BJ (cell line): ENCODE data around the gene GPR87. TPM values are rescaled to one million over a fixed set of nuclear protein-coding genes. Genes with fewer than 3 reads are reported as not detected.

Source experiments
- CTCF ChIA-PET: fragments of 350-600 bp; formaldehyde crosslinking; extraction: SDS; loops from one replicate; lab custom pipeline; 2021; ENCODE audit warnings: antibody characterized with exemption, inconsistent platforms; lab: Yijun Ruan, JAX
- POLR2A ChIA-PET: fragments of 300-600 bp; sonication (Branson Sonifier 250); formaldehyde crosslinking; extraction: SDS; loops from one replicate; lab custom pipeline; 2021; ENCODE audit warnings: antibody characterized with exemption; lab: Charles Lee
- DNase-seq: peaks from one replicate; pipeline ENCODE4 v3.0.0-alpha.2; 2011; ENCODE audit warnings: low read depth
- H3K27me3 ChIP-seq: 2 replicates; pipeline ENCODE4 v1.6.0; 2011; ENCODE audit warnings: low read length; ENCODE audit not compliant: control insufficient read depth, insufficient read depth
- H3K36me3 ChIP-seq: 2 replicates; pipeline ENCODE4 v1.5.1; 2011; ENCODE audit warnings: low read length; ENCODE audit not compliant: control insufficient read depth, insufficient read depth
- H3K4me3 ChIP-seq: 2 replicates; pipeline ENCODE4 v1.5.1; 2011; ENCODE audit warnings: low read depth, mild to moderate bottlenecking, control low read depth, low read length
- polyA plus RNA-seq: library from polyadenylated mRNA; depleted of rRNA; stranded (reverse); fragments of >200 nt; gene quantifications from 2 replicates; pipeline ENCODE4 v1.2.3, GENCODE V29; 2011
- TF ChIP-seq, protein P1 (sequence below): IDR thresholded peaks from 2 replicates; pipeline ENCODE4 v1.5.1; 2011; ENCODE audit warnings: low read depth, mild to moderate bottlenecking, control low read depth, inconsistent platforms, low read length, moderate library complexity; ENCODE audit not compliant: insufficient read depth

GPR87 gene
- polyA plus RNA-seq, 1 experiment, result not detected

DNA sequence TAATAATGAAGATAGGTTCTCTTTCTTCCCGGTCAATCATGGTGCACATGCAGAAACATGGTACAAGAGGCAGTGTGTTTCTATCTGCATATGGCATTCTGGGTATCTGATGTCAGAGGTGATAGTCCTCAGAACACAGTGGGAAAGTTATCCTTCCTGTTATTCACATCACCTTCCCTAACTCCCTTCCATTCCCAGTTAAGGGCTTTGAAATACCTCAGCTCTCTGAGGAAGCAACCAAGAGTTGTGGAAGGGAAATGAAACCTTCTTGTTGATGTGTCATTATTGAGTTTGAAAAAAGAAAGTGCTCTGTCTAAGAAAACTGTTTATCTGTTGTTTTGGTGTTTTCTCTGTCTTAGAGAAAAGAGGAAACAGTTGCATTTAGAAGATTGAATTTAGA is 34.6 kb upstream of the GPR87 start:
- DNase-seq, result no peak
- Histone ChIP-seq H3K27me3 (no peaks in the 10 kb centered on the region), H3K36me3 (no peaks in the 10 kb centered on the region), H3K4me3 (no peak overlapping the region)
- POLR2A ChIA-PET, result no interaction called here
- TF ChIP-seq, protein P1, sequence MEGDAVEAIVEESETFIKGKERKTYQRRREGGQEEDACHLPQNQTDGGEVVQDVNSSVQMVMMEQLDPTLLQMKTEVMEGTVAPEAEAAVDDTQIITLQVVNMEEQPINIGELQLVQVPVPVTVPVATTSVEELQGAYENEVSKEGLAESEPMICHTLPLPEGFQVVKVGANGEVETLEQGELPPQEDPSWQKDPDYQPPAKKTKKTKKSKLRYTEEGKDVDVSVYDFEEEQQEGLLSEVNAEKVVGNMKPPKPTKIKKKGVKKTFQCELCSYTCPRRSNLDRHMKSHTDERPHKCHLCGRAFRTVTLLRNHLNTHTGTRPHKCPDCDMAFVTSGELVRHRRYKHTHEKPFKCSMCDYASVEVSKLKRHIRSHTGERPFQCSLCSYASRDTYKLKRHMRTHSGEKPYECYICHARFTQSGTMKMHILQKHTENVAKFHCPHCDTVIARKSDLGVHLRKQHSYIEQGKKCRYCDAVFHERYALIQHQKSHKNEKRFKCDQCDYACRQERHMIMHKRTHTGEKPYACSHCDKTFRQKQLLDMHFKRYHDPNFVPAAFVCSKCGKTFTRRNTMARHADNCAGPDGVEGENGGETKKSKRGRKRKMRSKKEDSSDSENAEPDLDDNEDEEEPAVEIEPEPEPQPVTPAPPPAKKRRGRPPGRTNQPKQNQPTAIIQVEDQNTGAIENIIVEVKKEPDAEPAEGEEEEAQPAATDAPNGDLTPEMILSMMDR, result no peak
- CTCF ChIA-PET, result interaction anchor here (1.2 to 1.4 kb wide), 2 partner anchors 39 to 88 kb away, joined by 3 to 4 read pairs; no protein-coding TSS in a partner anchor

DNA sequence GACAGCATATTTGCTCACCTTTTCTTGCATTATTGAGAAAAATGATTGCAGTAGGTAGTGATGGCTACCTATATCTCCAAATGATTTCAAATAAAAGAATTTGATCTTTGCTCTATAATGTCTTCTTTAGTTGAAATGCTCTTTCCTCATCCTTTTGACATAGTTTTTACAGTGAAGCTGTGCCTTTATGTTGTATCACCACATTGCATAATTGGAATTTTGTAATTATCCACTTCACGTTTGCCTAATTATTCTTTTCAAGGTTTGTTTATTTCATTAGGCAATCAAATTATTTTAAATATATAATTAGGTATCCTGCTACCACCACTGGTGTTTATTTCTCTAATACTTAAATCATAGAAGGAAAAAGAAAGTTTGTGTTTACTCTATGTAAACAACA is 34.0 kb upstream of the GPR87 start:
- ChIA-PET POLR2A (no interaction called here), CTCF (interaction anchor here (1.2 kb wide), 1 partner anchor 38 kb away, joined by 4 read pairs; no protein-coding TSS in a partner anchor)
- H3K27me3 ChIP-seq, result no peaks in the 10 kb centered on the region
- DNase-seq, result no peak
- no peaks in the 10 kb centered on the region for H3K36me3 ChIP-seq
- TF ChIP-seq, protein P1, result no peak
- no peak overlapping the region for H3K4me3 ChIP-seq

DNA sequence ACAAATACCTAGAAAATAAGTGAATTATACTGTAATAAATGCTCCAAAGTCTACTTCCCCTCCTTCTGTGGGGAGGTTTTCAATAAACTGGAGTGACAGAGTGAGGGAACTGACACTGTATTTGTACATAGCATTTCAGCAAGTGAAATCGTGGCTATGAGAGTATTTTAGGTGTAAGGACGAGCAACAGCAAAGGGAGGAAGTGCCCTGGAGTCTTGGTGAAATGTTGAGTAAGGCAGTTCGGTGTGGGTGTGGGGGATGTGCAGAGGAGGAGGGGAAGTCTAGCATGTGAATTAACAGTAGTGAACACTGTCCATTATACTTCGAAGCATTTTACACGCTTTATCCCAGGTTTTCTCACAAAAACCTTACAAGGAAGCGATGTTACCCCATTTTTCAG is 30.8 kb upstream of the GPR87 start:
- ChIA-PET CTCF (no interaction called here), POLR2A (no interaction called here)
- no peaks in the 10 kb centered on the region for H3K27me3 ChIP-seq
- H3K4me3 ChIP-seq, result no peak overlapping the region
- no peaks in the 10 kb centered on the region for H3K36me3 ChIP-seq
- TF ChIP-seq, protein P1, result no peak
- DNase-seq, result no peak

DNA sequence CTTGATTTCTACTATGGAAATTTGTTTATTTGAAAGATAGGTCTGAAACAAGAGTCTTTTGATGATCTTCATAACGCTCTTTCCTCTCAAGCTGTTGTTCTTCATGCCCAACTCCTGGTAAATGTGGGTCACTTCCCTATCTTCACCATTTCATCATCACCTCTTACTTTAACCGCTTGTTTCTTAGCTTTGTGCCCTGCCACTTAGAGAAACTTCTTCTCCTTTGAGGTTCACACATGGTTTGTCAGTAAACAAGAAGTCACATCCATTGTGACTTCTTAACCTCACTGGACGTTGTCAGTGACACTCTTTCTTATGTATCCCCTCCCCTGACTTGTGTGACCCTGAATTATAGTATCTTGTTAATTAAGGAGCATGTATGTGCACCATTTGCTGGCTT is 29.7 kb upstream of the GPR87 start:
- no peak for DNase-seq
- TF ChIP-seq, protein P1, result no peak
- Histone ChIP-seq H3K27me3 (no peaks in the 10 kb centered on the region), H3K36me3 (no peaks in the 10 kb centered on the region), H3K4me3 (no peak overlapping the region)
- CTCF ChIA-PET, result interaction anchor here (0.8 to 2.1 kb wide), 5 partner anchors 12 to 19 kb away, joined by 3 to 16 read pairs (median 4); no protein-coding TSS in a partner anchor
- POLR2A ChIA-PET, result interaction anchor here (0.6 kb wide), 1 partner anchor 114 kb away, joined by 3 read pairs; the partner anchor contains the start of gene IGSF10

DNA sequence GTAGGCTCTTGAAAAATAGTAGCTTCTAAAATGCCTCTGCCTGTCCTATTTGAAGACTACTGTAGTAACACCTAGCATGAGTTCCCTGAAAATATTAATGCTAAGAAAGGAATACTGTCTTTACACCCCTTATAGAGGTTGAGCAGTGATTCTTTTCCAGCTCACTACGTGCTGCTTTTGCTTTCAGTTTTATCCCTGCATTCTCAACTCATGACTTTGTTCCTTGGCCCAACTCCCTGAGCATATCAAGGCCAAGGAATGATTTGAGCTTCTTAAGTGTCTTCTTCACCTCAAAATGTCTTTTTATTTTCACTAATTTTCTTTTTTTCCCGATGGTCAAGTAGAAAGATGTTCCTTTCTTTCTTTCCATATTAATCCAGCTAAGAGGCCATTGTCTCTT is 29.2 kb upstream of the GPR87 start:
- DNase-seq, result peak; percentile 35
- no peaks in the 10 kb centered on the region for H3K27me3 ChIP-seq
- TF ChIP-seq, protein P1, result no peak
- ChIA-PET CTCF (interaction anchor here (0.9 to 2.1 kb wide), 4 partner anchors 12 to 18 kb away, joined by 3 to 16 read pairs (median 5); no protein-coding TSS in a partner anchor), POLR2A (interaction anchor here (0.6 kb wide), 1 partner anchor 115 kb away, joined by 3 read pairs; the partner anchor contains the start of gene IGSF10)
- no peaks in the 10 kb centered on the region for H3K36me3 ChIP-seq
- no peak overlapping the region for H3K4me3 ChIP-seq
